NCI-H2081 (cell line): Measurements from ENCODE around the gene DLGAP4.

ENCODE experiments used
- DNase-seq, 2 experiments: peaks; one replicate each; lab custom pipeline; 2025; lab: John Stamatoyannopoulos, UW

DLGAP4 gene

DNA sequence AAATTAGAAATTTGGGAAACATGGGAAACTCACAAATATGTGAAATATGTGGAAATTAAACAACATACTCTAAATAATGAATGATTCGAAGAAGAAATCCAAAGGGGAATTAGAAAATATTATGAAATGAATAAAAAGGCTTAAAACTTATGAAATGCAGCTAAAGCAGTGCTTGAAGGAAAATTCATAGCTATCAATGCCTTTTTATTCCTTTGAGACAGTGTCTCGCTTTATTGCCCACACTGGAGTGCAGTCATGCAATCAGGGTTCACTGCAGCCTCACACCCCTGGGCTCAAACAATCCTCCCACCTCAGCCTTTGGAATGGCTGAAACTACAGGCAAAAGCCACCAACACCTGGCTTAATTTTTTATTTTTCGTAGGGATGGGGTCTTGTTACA, 259.4 kb downstream of the DLGAP4 start:
- DNase-seq: no peak

GRCh38 chr20:36569847-36570429, 263.8 kb downstream of the DLGAP4 start:
- no peak for DNase-seq

GRCh38 chr20:36571564-36572504, 265.7 kb downstream of the DLGAP4 start:
- no peak for DNase-seq

- no peak for DNase-seq
Measured at GRCh38 chr20:36572701-36573102, 266.6 kb downstream of the DLGAP4 start.

- DNase-seq: peak; percentile 30 to 39
Measured at GRCh38 chr20:36573103-36573797, 267.1 kb downstream of the DLGAP4 start, which contains the start of gene TGIF2. TSS of gene TGIF2 (plus strand) at chr20:36573597. CDS start at chr20:36578775, 5,178 bp downstream.

DNA sequence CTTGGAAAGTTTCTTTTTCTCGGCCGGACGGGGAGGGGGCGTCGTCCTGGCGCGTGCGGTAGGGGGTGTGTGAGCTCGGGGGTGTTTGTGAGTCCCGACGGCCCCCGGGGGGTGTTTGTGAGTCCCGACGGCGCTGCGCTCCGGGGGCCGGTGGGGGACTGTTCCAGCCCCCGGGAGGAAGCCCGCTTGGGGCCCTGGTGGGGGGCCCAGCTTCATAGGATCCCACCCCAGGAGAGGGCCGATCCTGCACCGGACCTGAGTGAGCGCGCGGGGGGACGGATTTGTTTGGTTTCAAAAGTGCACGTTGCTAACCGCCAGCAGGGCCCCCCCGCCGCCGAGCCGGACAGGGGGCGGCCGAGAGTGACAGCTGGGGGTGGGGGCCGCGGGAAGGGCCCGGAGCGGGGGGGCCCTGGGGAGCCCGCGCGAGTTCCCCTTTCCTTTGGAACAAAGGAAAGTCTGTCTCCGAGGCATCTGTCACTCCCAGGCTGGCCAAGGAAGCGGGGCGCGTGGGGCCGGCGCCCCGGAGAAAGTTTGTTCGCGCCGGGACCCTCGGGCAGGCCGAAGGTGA, 267.7 kb downstream of the DLGAP4 start:
- no peak for DNase-seq

GRCh38 chr20:36574366-36575135, 268.4 kb downstream of the DLGAP4 start:
- DNase-seq: no peak

- DNase-seq: no peak
Measured at GRCh38 chr20:36576081-36576445, 269.9 kb downstream of the DLGAP4 start.
